Measurements from ENCODE around the gene HRH3. TPM values are rescaled to one million over a fixed set of nuclear protein-coding genes. Genes with fewer than 3 reads are reported as not detected.

Gene HRH3
- total RNA-seq, 4 donors from 2014 or later: not detected

- H3K27me3 ChIP-seq: peaks cover 0 to 80% (median 7%) of the 10 kb centered on the region in 4 donors
- TF ChIP-seq POLR2A (IDR thresholded peaks at IDR 0.05; ENCODE audit: low read depth) (no peak), EP300 (IDR thresholded peaks at IDR 0.05) (no peak), POLR2AphosphoS5 (IDR thresholded peaks at IDR 0.05) (no peak), CTCF (IDR thresholded peaks at IDR 0.05) (no peak)
- 86% methylated on average over 2 of the region's 10 CpGs for whole genome bisulfite sequencing
- H3K27ac ChIP-seq (replicated peaks in 1 of 4): no peak overlapping the region
- peaks cover 0 to 8% (median 0%) of the 10 kb centered on the region in 4 donors for H3K4me1 ChIP-seq
- DNase-seq (ENCODE audit: extremely low spot score): no peak
- H3K9me3 ChIP-seq: no peaks in the 10 kb centered on the region
- no peak overlapping the region for H3K4me3 ChIP-seq
- intact Hi-C loops (cut with DNase I): no loop called here
- H3K36me3 ChIP-seq: no peaks in the 10 kb centered on the region
These were observed 10.6 kb upstream of the HRH3 start for GRCh38 chr20:62230696-62231095.

- WGBS: 92% methylated on average over 2 of the region's 2 CpGs
- intact Hi-C loops (cut with DNase I): no loop called here
- no peak for TF ChIP-seq EP300 (IDR thresholded peaks at IDR 0.05)
- no peaks in the 10 kb centered on the region for H3K36me3 ChIP-seq
- no peaks in the 10 kb centered on the region for H3K9me3 ChIP-seq
- no peak for DNase-seq (ENCODE audit: extremely low spot score)
- H3K4me3 ChIP-seq: no peak overlapping the region
- peaks cover 0 to 82% (median 7%) of the 10 kb centered on the region in 4 donors for H3K27me3 ChIP-seq
- H3K4me1 ChIP-seq: peaks cover 0 to 8% (median 0%) of the 10 kb centered on the region in 4 donors
- no peak overlapping the region for H3K27ac ChIP-seq (replicated peaks in 1 of 4)
These were observed 10.2 kb upstream of the HRH3 start for GRCh38 chr20:62230276-62230675.

DNA sequence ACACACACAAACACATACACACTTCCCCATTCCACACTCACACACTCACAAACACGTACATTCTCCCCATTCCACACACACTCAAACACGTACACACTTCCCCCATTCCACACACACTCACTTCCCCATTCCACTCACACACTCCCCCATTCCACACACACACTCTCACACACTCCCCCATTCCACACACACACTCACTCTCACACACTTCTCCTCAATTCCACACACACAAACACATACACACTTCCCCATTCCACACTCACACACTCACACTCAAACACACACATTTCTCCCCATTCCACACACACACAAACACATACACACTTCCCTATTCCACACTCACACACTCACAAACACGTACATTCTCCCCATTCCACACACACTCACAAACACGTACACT lies 9.6 kb upstream of the HRH3 start:
- intact Hi-C loops (cut with DNase I): no loop called here
- WGBS: 70% methylated on average over 4 of the region's 4 CpGs
- no peaks in the 10 kb centered on the region for H3K36me3 ChIP-seq
- TF ChIP-seq CTCF (IDR thresholded peaks at IDR 0.05) (no peak), POLR2AphosphoS5 (IDR thresholded peaks at IDR 0.05) (no peak), EP300 (IDR thresholded peaks at IDR 0.05) (no peak), POLR2A (IDR thresholded peaks at IDR 0.05; ENCODE audit: low read depth) (no peak)
- no peaks in the 10 kb centered on the region for H3K9me3 ChIP-seq
- H3K4me1 ChIP-seq: peaks cover 0 to 7% (median 0%) of the 10 kb centered on the region in 4 donors
- H3K27ac ChIP-seq (replicated peaks in 1 of 4): no peak overlapping the region
- H3K27me3 ChIP-seq: peaks cover 0 to 88% (median 7%) of the 10 kb centered on the region in 4 donors
- H3K4me3 ChIP-seq: no peak overlapping the region
- no peak for DNase-seq (ENCODE audit: extremely low spot score)

DNA sequence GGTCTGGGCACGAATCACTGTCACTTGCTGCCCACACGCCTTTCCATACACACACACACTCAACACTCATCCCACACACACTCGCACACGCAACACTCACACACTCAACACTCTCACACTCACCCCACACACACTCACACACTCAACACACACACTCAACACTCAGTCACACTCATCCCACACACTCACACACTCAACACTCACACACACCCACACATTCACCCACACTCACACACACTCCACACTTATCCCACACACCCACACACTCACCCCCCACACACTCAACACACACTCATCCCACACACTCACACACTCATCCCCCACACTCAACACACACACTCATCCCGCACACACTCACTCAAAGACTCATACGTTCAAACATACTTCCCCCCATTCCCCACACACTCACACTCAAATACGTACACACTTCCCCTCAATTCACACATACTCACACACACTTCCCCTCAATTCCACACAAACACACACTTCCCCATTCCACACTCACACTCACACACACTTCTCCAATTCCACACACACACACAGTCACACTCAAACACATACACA lies 9.0 kb upstream of the HRH3 start:
- 80% methylated on average over 7 of the region's 7 CpGs for WGBS
- Histone ChIP-seq H3K36me3 (no peaks in the 10 kb centered on the region), H3K9me3 (no peaks in the 10 kb centered on the region), H3K4me3 (no peak overlapping the region), H3K27me3 (peaks cover 0 to 90% (median 10%) of the 10 kb centered on the region in 4 donors), H3K27ac (replicated peaks in 1 of 4) (no peak overlapping the region), H3K4me1 (peaks cover 0 to under 1% (median 0%) of the 10 kb centered on the region in 4 donors)
- no peak for DNase-seq (ENCODE audit: extremely low spot score)
- TF ChIP-seq CTCF (IDR thresholded peaks at IDR 0.05) (no peak), POLR2A (IDR thresholded peaks at IDR 0.05; ENCODE audit: low read depth) (no peak), POLR2AphosphoS5 (IDR thresholded peaks at IDR 0.05) (no peak), EP300 (IDR thresholded peaks at IDR 0.05) (no peak)
- intact Hi-C loops (cut with DNase I): no loop called here

DNA sequence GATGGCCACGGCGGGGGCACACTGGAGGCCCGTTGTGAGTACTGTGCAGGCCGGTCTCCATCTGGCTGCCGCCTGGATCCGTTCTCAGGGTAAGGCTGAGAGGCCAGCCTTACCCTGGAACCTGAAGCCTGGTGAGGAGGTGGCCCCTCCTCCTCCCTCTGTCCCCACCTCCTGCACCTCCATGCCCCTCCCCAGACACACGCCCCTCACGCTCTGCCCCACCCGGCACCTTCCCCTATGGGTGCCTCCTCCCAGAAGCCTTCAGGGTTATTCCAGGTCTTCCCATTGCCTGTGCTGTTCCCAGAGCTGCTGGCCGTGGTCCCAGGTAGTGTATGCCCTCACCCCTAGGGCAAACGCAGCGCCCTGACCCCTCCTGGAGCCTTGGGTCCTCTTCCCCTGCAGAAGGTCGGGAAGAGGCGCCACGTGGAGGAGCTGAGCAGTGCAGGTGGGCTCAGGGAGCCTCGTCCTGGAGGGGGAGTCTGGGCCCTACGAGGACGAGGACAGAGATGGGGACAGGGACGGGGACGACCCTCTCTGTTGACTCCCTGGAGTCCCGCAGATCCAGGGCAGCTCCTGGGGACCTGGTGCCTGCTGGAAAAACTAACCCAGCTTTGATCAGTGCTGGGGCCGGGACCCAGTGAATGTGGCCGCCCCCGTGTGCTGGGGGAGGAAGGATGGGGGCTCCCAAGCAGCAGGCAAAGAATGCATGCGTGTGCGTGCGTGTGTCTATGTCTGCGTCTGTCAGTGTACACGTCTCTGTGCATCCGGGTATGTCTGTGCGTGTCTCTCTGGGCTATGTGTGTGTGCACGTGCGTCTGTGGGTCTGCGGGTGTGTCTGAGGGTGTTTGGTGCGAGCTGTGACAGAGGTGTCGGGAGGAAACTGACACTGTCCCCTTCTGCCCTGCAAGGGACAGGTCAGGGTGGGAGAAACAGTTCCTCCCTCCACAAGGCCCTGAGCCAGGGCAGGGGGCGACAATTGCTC lies 8.2 kb upstream of the HRH3 start:
- Histone ChIP-seq H3K4me3 (no peak overlapping the region), H3K36me3 (no peaks in the 10 kb centered on the region), H3K9me3 (no peaks in the 10 kb centered on the region), H3K27me3 (peaks cover 0 to 91% (median 12%) of the 10 kb centered on the region in 4 donors), H3K27ac (replicated peaks in 1 of 4) (no peak overlapping the region), H3K4me1 (no peaks in the 10 kb centered on the region)
- WGBS: 66% methylated on average over 31 of the region's 37 CpGs
- no peak for DNase-seq (ENCODE audit: extremely low spot score)
- intact Hi-C loops (cut with DNase I): no loop called here
- TF ChIP-seq POLR2A (IDR thresholded peaks at IDR 0.05; ENCODE audit: low read depth) (no peak), EP300 (IDR thresholded peaks at IDR 0.05) (no peak), CTCF (IDR thresholded peaks at IDR 0.05) (no peak), POLR2AphosphoS5 (IDR thresholded peaks at IDR 0.05) (no peak)
